T-helper 22 cell (primary cell): ENCODE results near the gene ADGRB3.

Source experiments
- DNase-seq: peaks from one replicate; pipeline ENCODE4 v3.0.0-alpha.2; 2020; ENCODE audit warnings: low read depth

Gene ADGRB3

DNA sequence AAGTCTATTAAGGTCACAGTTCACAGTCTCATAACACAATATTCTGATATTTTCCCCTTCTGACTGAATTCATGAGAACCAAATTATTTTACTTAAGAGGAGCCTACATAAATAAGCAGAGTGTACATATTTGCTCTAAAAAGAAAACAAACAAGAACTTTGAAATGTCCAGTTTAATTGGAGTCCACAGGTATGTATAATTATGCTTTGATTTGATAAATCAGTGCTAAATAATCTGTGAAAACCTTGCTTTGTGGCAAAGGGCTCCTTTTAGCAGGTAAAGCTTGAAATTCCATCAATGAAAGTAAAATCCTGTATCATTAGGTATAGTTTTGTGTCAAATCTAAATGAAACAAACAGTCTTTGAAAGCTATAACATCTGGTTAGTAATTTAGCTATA, 69.4 kb downstream of the ADGRB3 start:
- no peak for DNase-seq

- DNase-seq = no peak
Observed at GRCh38 chr6:68709091-68709490, 74.0 kb downstream of the ADGRB3 start.

DNA sequence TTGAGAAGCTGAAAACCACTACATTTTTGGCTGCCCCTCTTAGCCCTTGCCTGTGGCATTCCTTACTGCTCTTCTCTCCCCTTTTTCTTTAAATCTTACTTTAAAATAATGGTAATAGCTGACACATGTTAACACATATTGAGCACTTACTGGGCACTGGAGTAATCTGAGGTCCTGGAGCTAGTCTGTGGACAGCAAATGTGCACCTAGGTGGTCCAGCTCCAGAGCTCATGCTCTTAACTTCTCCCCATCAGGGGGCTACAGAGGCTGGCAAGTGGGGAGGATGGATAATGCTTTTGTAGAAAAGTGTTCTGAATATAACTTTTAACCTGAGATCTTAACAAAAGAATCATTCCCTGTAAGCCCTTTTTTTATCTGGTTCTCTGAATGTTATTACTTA, 74.8 kb downstream of the ADGRB3 start:
- DNase-seq = no peak

- DNase-seq = no peak
Observed at GRCh38 chr6:68710496-68710895, 75.4 kb downstream of the ADGRB3 start.

- DNase-seq = no peak
Observed at GRCh38 chr6:68710916-68711315, 75.8 kb downstream of the ADGRB3 start.

- DNase-seq = no peak
Observed at GRCh38 chr6:68711386-68712000, 76.4 kb downstream of the ADGRB3 start.

DNA sequence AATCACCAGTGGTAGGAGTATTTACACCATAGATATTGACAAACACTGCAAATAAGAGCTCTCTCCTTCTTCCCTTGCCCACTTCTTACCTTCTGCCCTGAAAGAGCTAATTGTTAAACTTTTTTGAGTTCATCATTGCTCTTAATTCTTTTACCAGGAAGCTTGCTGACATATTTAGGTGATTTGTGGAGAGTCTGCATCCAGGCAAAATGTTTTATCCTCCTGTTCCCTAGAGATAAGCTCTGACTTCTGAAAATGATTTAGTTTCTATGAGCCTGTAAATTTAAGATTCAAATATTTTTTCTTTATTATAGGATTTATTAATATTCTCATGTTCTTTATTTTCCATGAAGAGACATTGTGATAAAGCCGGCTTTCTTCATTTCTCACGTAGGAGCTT, 81.5 kb downstream of the ADGRB3 start:
- DNase-seq = no peak

DNA sequence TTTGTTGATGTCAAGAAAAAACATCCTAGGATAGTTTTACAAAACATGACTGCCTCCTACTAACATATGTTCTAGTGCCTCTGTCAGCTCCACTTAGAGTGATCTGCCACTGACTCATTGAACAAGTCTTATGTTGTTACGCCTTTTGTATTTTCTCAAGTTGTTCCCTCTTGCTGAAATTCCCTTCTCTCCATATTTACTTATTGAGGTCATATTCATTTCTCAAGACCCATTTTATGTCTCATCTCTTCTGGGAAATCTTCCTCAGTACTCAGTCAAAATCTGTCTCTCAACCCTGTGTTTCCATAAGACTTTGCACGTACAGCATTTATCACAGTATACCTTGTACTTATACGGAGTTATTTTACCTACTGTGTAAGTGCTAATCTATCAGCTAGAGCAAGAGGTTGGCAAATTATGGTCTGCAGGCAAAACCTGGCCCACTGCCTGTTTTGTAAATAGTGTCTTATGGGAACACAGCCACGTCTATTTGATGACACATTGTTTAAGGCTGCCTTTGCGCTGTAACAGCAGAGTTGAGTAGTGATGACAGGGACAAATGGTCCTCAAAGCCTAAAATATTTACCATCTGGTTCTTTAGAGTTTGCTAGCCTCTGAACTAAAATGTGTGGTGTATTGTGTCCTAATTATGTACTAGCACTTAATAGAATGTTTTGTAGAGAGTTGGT, 83.4 kb downstream of the ADGRB3 start:
- DNase-seq = no peak

- no peak for DNase-seq
Observed at GRCh38 chr6:68719761-68720160, 84.7 kb downstream of the ADGRB3 start.

- no peak for DNase-seq
Observed at GRCh38 chr6:68722891-68723527, 87.9 kb downstream of the ADGRB3 start.

DNA sequence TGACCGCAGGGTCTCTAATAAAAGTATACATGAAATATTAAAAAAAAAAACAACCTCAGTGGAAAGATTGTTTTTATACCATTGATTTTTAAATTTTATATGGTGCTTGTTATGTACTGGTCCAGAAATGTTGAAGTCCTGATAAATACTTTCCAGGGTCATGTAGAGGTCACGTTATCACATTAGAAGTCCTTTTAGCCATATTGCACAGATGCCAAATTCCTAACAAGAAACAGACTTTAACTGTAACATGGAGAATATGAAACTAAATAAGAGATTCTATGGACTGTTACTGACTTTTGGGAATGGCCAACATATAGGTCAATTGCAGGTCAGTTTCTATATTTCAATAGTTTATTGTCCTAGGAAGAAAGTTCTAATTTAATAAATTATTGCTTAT, 89.0 kb downstream of the ADGRB3 start:
- no peak for DNase-seq

GRCh38 chr6:68726337-68726736, 91.3 kb downstream of the ADGRB3 start:
- no peak for DNase-seq

- DNase-seq = no peak
Observed at GRCh38 chr6:68726992-68727391, 91.9 kb downstream of the ADGRB3 start.

- DNase-seq = no peak
Observed at GRCh38 chr6:68727699-68728098, 92.6 kb downstream of the ADGRB3 start.

- no peak for DNase-seq
Observed at GRCh38 chr6:68728159-68728979, 93.3 kb downstream of the ADGRB3 start.

DNA sequence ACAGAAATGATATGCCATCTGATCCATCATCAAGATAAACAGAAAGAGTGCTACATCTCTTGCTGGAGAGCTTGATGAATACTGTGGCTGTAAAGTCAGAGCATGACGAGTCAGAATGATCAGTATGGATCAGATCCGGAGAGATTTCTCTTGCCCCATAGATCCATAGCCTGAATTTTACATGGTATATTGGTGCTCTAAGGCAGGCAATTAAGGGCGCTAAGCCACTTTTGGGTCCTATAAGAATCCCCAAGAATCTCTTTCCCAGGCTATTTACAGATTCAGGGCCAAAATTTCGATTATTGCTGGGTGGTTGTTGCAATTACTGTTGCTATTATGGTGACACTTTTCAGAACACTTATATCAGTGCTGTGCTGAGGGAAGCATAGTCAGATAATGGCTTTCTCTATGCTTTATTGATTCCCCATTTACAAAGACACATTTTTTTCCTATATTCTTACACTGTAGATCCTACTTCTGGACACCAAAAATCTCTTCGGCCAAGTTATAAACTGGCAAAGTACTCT, 94.4 kb downstream of the ADGRB3 start:
- DNase-seq = no peak

DNA sequence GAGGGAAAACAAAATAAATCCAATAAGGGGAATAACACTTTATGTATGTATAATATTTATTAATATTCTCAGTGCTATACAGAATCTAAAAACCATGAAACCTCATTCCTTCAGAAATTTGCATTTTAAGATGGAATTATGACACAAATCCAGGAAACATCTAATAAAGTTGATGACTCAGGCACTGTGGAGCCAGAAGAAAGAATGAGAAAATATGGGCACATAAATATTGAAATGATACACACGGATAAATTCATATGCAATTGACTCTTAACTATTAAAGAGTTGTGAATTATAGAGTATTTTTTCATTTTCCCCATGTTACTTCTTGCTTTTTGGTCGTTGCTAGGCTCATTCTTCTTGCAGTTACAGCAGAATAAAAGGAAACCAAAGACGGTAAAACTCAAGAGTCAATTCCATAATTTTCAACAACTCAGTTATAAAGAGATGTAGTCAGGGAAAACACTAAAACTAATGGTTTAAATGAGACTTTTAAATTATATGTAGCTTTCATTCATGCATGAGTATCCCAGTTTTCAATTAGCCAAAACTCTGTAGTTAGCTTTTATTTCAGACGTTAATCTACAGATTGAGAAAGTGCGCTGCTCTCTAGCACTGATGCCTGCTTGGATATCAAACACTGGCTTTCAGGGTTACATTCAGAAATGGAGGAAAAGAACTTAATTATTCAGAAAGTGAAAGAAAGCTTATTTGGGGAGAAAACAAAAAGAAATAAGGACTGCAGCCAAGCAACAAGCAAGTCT, 95.4 kb downstream of the ADGRB3 start:
- no peak for DNase-seq

DNA sequence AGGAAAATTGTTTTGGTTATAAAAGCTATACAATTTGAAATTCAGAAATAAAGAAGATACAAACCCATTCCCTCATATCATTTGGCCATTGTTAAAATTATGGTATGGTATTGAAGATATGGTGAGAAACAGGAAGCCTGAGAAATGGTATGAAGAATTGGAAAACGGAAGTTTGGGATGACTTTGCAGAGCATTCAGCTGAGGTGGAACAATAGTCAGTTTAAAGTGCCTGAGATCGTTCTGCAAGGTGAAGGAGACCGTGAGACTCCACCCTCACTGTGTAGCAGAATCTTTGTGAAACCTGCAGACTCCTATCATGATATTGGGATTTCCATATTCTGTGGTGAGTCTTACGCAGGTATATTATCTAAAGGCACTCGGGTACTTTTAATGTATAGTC, 97.3 kb downstream of the ADGRB3 start:
- no peak for DNase-seq

GRCh38 chr6:68735866-68736265, 100.8 kb downstream of the ADGRB3 start:
- no peak for DNase-seq

- no peak for DNase-seq
Observed at GRCh38 chr6:68737061-68737460, 102.0 kb downstream of the ADGRB3 start.

GRCh38 chr6:68738039-68738438, 103.0 kb downstream of the ADGRB3 start:
- no peak for DNase-seq
